Mammary epithelial cell (primary cell): ENCODE measurements around the gene XPO6.

Experiments
- EZH2 ChIP-seq: IDR thresholded peaks from 2 replicates; pipeline ENCODE4 v1.6.1; 2012; ENCODE audit warnings: low read length, inconsistent platforms, borderline replicate concordance
- TF ChIP-seq, protein P1 (sequence below), 2 donors: IDR thresholded peaks in 1 of 2; conservative IDR thresholded peaks in 1 of 2; 2 replicates each; pipeline ENCODE4 v1.5.1; 2011 to 2012; ENCODE audit warnings: inconsistent platforms in 2 of 2, low read length in 2 of 2, mild to moderate bottlenecking in 2 of 2, control low read depth in 1 of 2, low read depth in 1 of 2; ENCODE audit not compliant: insufficient read depth in 1 of 2; ENCODE audit errors: extremely low read depth in 1 of 2

DNA sequence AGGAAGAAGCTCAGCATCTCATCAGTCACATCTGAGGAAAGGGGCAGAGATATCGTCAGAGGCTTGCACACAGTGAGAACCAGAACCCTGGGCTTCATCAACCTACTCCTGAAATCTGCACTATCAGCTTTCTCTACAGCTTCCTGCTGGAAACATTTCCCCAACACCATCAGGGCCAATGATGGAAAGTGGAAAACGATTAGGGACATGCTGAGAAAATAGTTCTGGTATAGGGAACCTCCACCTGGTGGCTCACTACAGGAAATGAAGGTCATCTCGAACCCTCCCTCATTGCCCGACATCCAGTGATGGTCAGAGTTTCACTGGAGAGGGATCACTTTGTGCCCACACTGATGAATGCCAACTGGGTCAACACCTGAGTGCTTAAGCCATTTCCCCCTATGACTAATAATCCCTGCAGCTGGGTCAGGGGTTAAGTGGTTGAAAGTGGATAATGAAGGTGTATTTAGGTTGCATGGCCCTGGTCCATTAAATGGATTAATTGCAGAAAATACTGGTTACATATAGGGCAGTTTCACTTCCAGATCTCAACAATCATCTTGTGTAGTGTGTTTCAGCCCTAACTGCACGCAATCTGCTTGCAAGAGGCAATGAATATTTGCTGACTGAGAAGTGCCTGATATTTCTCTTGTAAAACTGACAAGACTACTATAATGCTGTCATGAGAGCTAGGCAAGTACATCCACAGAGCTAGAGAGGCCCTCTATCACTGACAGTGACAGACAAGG is 105.1 kb downstream of the XPO6 start:
- TF ChIP-seq, protein P1, sequence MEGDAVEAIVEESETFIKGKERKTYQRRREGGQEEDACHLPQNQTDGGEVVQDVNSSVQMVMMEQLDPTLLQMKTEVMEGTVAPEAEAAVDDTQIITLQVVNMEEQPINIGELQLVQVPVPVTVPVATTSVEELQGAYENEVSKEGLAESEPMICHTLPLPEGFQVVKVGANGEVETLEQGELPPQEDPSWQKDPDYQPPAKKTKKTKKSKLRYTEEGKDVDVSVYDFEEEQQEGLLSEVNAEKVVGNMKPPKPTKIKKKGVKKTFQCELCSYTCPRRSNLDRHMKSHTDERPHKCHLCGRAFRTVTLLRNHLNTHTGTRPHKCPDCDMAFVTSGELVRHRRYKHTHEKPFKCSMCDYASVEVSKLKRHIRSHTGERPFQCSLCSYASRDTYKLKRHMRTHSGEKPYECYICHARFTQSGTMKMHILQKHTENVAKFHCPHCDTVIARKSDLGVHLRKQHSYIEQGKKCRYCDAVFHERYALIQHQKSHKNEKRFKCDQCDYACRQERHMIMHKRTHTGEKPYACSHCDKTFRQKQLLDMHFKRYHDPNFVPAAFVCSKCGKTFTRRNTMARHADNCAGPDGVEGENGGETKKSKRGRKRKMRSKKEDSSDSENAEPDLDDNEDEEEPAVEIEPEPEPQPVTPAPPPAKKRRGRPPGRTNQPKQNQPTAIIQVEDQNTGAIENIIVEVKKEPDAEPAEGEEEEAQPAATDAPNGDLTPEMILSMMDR (conservative IDR thresholded peaks at IDR 0.05 in 1 of 2, IDR thresholded peaks at IDR 0.05 in 1 of 2; ENCODE audit: extremely low read depth in 1 of 2, insufficient read depth in 1 of 2, low read depth in 1 of 2, low read length in 2 of 2): no peak
- no peak for TF ChIP-seq EZH2
